C4-2B (cell line): ENCODE data around the gene PRDM8.

Source experiments
- H3K27ac ChIP-seq: fragments of 450-650 bp; 2 replicates; pipeline ENCODE4 v1.5.1; 2017
- CTCF ChIP-seq: fragments of 450-650 bp; conservative IDR thresholded peaks from 2 replicates; pipeline ENCODE4 v1.5.1; 2017; ENCODE audit warnings: mild to moderate bottlenecking
- ZFX ChIP-seq: fragments of 450-650 bp; IDR thresholded peaks from 2 replicates; pipeline ENCODE4 v1.6.1; 2017

PRDM8 gene

GRCh38 chr4:80219301-80220025 is 22.2 kb downstream of the PRDM8 start:
- no peak for TF ChIP-seq CTCF
- H3K27ac ChIP-seq = no peak overlapping the region

GRCh38 chr4:80220711-80221110 is 23.4 kb downstream of the PRDM8 start:
- TF ChIP-seq ZFX (no peak), CTCF (no peak)
- no peak overlapping the region for H3K27ac ChIP-seq

- TF ChIP-seq ZFX (no peak), CTCF (peak; percentile 35)
- H3K27ac ChIP-seq = no peak overlapping the region
Observed at GRCh38 chr4:80221161-80221560, 23.9 kb downstream of the PRDM8 start.

DNA sequence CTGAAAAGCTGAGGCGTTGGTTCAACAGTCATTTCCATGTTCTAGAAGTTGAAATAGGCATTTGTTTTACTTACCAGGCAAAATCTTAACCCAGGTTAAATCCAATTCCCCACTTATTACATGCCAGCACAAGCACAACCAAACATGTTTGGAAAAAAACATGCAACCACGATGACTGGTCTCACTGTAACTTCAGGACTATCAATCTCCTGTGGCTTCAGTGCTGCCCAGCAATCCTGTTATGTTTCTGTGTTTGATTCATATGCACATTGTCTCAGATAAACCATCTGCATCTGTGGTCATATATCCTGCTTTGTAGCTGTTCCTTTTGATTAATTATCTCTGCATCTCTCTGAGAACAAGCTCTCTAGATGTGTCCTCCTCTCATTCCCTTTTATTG is 28.3 kb downstream of the PRDM8 start:
- TF ChIP-seq ZFX = no peak
- TF ChIP-seq CTCF = no peak
- H3K27ac ChIP-seq = no peak overlapping the region

GRCh38 chr4:80226094-80226493 is 28.8 kb downstream of the PRDM8 start:
- TF ChIP-seq ZFX (no peak), CTCF (no peak)
- no peak overlapping the region for H3K27ac ChIP-seq

DNA sequence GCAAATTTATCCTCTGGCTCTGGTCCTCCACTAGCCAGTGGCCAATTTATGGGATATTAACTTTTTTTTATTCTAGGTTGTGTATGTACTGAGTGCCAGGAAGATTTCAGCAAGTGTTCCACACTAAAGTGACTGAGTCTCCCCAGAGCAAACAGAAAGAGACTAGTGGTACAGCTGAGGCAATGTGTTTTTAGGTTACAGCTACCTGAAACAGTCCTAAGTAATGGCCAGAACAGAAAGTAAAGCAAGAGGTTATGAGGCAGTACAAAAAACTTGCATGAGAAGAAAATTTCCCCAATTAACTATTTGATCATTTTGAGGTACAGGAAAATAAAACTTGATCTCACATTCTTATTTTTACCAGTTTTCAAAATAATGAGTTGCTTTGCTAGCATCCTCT is 31.2 kb downstream of the PRDM8 start:
- TF ChIP-seq ZFX (no peak), CTCF (no peak)
- no peak overlapping the region for H3K27ac ChIP-seq

- no peak overlapping the region for H3K27ac ChIP-seq
- no peak for TF ChIP-seq ZFX
- TF ChIP-seq CTCF = no peak
Observed at GRCh38 chr4:80229128-80229527, 31.8 kb downstream of the PRDM8 start.
